Activated CD8-positive, alpha-beta T cell treated with anti-CD3 and anti-CD28 coated beads, Interleukin-2, amount 10 ng/mL, durations not matched to agents 7 days and 5 days (primary cell): ENCODE results near the gene MIX23. TPM values are rescaled to one million over a fixed set of nuclear protein-coding genes. Genes with fewer than 3 reads are reported as not detected.

Experiments used
- ATAC-seq: fragments of 150-1000 bp; cut with Tn5 transposase; one replicate; pipeline ENCODE4 v1.10.0; 2021; ENCODE audit warnings: moderate library complexity
- CTCF ChIA-PET: fragments of 350-600 bp; sonication (Branson Sonifier 250); formaldehyde crosslinking; loops from one replicate; lab custom pipeline; 2021; ENCODE audit warnings: antibody characterized with exemption; lab: Charles Lee
- POLR2A ChIA-PET: fragments of 350-600 bp; sonication (Branson Sonifier 250); formaldehyde crosslinking; loops from one replicate; lab custom pipeline; 2021; ENCODE audit warnings: antibody characterized with exemption; lab: Charles Lee
- DNase-seq: peaks from one replicate; pipeline ENCODE4 v3.0.0-alpha.2; 2020
- H3K27ac Mint-ChIP-seq: one replicate; pipeline ENCODE4 v1.8.0; 2021; ENCODE audit warnings: mild to moderate bottlenecking, mixed read lengths
- H3K27me3 Mint-ChIP-seq: one replicate; pipeline ENCODE4 v1.8.0; 2021; ENCODE audit warnings: low read depth, mixed read lengths
- H3K36me3 Mint-ChIP-seq: one replicate; pipeline ENCODE4 v1.8.0; 2021; ENCODE audit warnings: low read depth, mixed read lengths
- H3K4me1 Mint-ChIP-seq: one replicate; pipeline ENCODE4 v1.8.0; 2021; ENCODE audit warnings: low read depth, mixed read lengths
- H3K4me3 Mint-ChIP-seq: one replicate; pipeline ENCODE4 v1.8.0; 2021; ENCODE audit warnings: mild to moderate bottlenecking, mixed read lengths
- H3K9me3 Mint-ChIP-seq: one replicate; pipeline ENCODE4 v1.8.0; 2022; ENCODE audit warnings: mixed read lengths; ENCODE audit not compliant: insufficient read depth
- total RNA-seq, 2 experiments: library from RNA; stranded (reverse); gene quantifications; one replicate each; pipeline ENCODE4 v1.2.3, GENCODE V29; 2021

Gene MIX23
- total RNA-seq, 2 experiments from 2014 or later: 40.0 to 47.3 TPM

- POLR2A ChIA-PET: interaction anchor here (0.8 to 1.8 kb wide), 4 partner anchors 9 to 635 kb away, joined by 3 to 8 read pairs (median 3); partner anchors contain the start of genes FAM162A and WDR5B
- H3K4me3 Mint-ChIP-seq: no peak overlapping the region
- no peaks in the 10 kb centered on the region for H3K9me3 Mint-ChIP-seq
- ATAC-seq (no peak), DNase-seq (peak; percentile 42)
- H3K36me3 Mint-ChIP-seq: peaks cover 18% of the 10 kb centered on the region
- H3K27ac Mint-ChIP-seq: no peak overlapping the region
- peaks cover 28% of the 10 kb centered on the region for H3K4me1 Mint-ChIP-seq
- no peaks in the 10 kb centered on the region for H3K27me3 Mint-ChIP-seq
- CTCF ChIA-PET: interaction anchor here (0.6 to 5.8 kb wide), 41 partner anchors 9 to 846 kb away, joined by 3 to 53 read pairs (median 4); partner anchors contain the start of genes FAM162A, KPNA1, MIX23 and PARP14
Measured at GRCh38 chr3:122392868-122393844, 10.1 kb upstream of the MIX23 start.

GRCh38 chr3:122391681-122392446 is 8.8 kb upstream of the MIX23 start:
- Mint-ChIP-seq H3K36me3 (peaks cover 29% of the 10 kb centered on the region), H3K27me3 (no peaks in the 10 kb centered on the region), H3K4me3 (no peak overlapping the region), H3K9me3 (no peaks in the 10 kb centered on the region), H3K4me1 (peaks cover 38% of the 10 kb centered on the region), H3K27ac (no peak overlapping the region)
- no peak for DNase-seq
- ATAC-seq: no peak
- ChIA-PET POLR2A (interaction anchor here (0.6 kb wide), 1 partner anchor 305 kb away, joined by 4 read pairs; no protein-coding TSS in a partner anchor), CTCF (interaction anchor here (0.7 to 5.8 kb wide), 7 partner anchors 9 to 364 kb away, joined by 3 to 53 read pairs (median 6); partner anchors contain the start of genes KPNA1, MIX23, PARP14 and WDR5B)

- H3K27ac Mint-ChIP-seq: no peak overlapping the region
- no peaks in the 10 kb centered on the region for H3K9me3 Mint-ChIP-seq
- H3K27me3 Mint-ChIP-seq: no peaks in the 10 kb centered on the region
- CTCF ChIA-PET: interaction anchor here (1.0 to 5.8 kb wide), 3 partner anchors 17 to 289 kb away, joined by 3 to 53 read pairs (median 3); partner anchors contain the start of gene PARP14
- DNase-seq: no peak
- H3K36me3 Mint-ChIP-seq: peaks cover 37% of the 10 kb centered on the region
- H3K4me3 Mint-ChIP-seq: no peak overlapping the region
- ATAC-seq: no peak
- peaks cover 43% of the 10 kb centered on the region for H3K4me1 Mint-ChIP-seq
- POLR2A ChIA-PET: no interaction called here
Measured at GRCh38 chr3:122390665-122391064, 7.6 kb upstream of the MIX23 start.

GRCh38 chr3:122389892-122390291 is 6.9 kb upstream of the MIX23 start:
- Mint-ChIP-seq H3K27me3 (no peaks in the 10 kb centered on the region), H3K9me3 (no peaks in the 10 kb centered on the region), H3K4me3 (no peak overlapping the region), H3K4me1 (peaks cover 39% of the 10 kb centered on the region), H3K27ac (no peak overlapping the region), H3K36me3 (peaks cover 36% of the 10 kb centered on the region)
- ATAC-seq (no peak), DNase-seq (no peak)
- POLR2A ChIA-PET: no interaction called here
- CTCF ChIA-PET: interaction anchor here (0.8 to 5.8 kb wide), 3 partner anchors 18 to 843 kb away, joined by 3 to 53 read pairs (median 3); partner anchors contain the start of gene PARP14

GRCh38 chr3:122389197-122389596 is 6.2 kb upstream of the MIX23 start:
- H3K9me3 Mint-ChIP-seq: no peaks in the 10 kb centered on the region
- no peak for DNase-seq
- POLR2A ChIA-PET: no interaction called here
- H3K4me1 Mint-ChIP-seq: peaks cover 36% of the 10 kb centered on the region
- H3K4me3 Mint-ChIP-seq: no peak overlapping the region
- peaks cover 32% of the 10 kb centered on the region for H3K36me3 Mint-ChIP-seq
- ATAC-seq: no peak
- H3K27ac Mint-ChIP-seq: no peak overlapping the region
- CTCF ChIA-PET: interaction anchor here (0.7 to 5.8 kb wide), 8 partner anchors 13 to 843 kb away, joined by 3 to 53 read pairs (median 3); partner anchors contain the start of gene PARP14
- H3K27me3 Mint-ChIP-seq: no peaks in the 10 kb centered on the region

- no peaks in the 10 kb centered on the region for H3K27me3 Mint-ChIP-seq
- H3K36me3 Mint-ChIP-seq: peaks cover 25% of the 10 kb centered on the region
- DNase-seq: no peak
- POLR2A ChIA-PET: no interaction called here
- no peak for ATAC-seq
- H3K4me3 Mint-ChIP-seq: no peak overlapping the region
- H3K27ac Mint-ChIP-seq: no peak overlapping the region
- CTCF ChIA-PET: no interaction called here
- no peaks in the 10 kb centered on the region for H3K9me3 Mint-ChIP-seq
- H3K4me1 Mint-ChIP-seq: peaks cover 33% of the 10 kb centered on the region
Measured at GRCh38 chr3:122387709-122388108, 4.7 kb upstream of the MIX23 start.

GRCh38 chr3:122383771-122384697 is 1.0 kb upstream of the MIX23 start, which contains the start of gene FAM162A:
Gene FAM162A, plus strand, starts transcription at chr3:122384182. Its CDS starts 84 bp downstream, at chr3:122384266.
- peak within 1 kb of the TSS; percentile 90 for H3K4me3 Mint-ChIP-seq
- ChIA-PET CTCF (interaction anchor here (0.6 to 4.6 kb wide), 40 partner anchors 9 to 838 kb away, joined by 3 to 50 read pairs (median 4); partner anchors contain the start of genes DTX3L, PARP14, PARP9 and POLQ), POLR2A (interaction anchor here (0.9 to 3.7 kb wide), 10 partner anchors 9 to 838 kb away, joined by 3 to 33 read pairs (median 4); partner anchors contain the start of genes PARP14, POLQ and WDR5B)
- H3K27me3 Mint-ChIP-seq: no peaks in the 10 kb centered on the region
- DNase-seq (peak; percentile 96), ATAC-seq (peak; percentile 98)
- H3K4me1 Mint-ChIP-seq: peaks cover 58% of the 10 kb centered on the region
- H3K27ac Mint-ChIP-seq: peak within 1 kb of the TSS; percentile 91
- H3K9me3 Mint-ChIP-seq: no peaks in the 10 kb centered on the region
- peaks cover 25% of the 10 kb centered on the region for H3K36me3 Mint-ChIP-seq

GRCh38 chr3:122377975-122378374 is 5.1 kb downstream of the MIX23 start:
- Mint-ChIP-seq H3K36me3 (peaks cover 16% of the 10 kb centered on the region), H3K27ac (no peak overlapping the region), H3K4me1 (peaks cover 39% of the 10 kb centered on the region), H3K4me3 (no peak overlapping the region), H3K9me3 (no peaks in the 10 kb centered on the region), H3K27me3 (no peaks in the 10 kb centered on the region)
- POLR2A ChIA-PET: no interaction called here
- ATAC-seq (no peak), DNase-seq (no peak)
- CTCF ChIA-PET: interaction anchor here (0.5 kb wide), 1 partner anchor 556 kb away, joined by 3 read pairs; no protein-coding TSS in a partner anchor

- CTCF ChIA-PET: no interaction called here
- no peaks in the 10 kb centered on the region for H3K9me3 Mint-ChIP-seq
- H3K27me3 Mint-ChIP-seq: no peaks in the 10 kb centered on the region
- POLR2A ChIA-PET: no interaction called here
- no peak overlapping the region for H3K27ac Mint-ChIP-seq
- ATAC-seq (no peak), DNase-seq (no peak)
- peaks cover 12% of the 10 kb centered on the region for H3K4me1 Mint-ChIP-seq
- H3K4me3 Mint-ChIP-seq: no peak overlapping the region
- H3K36me3 Mint-ChIP-seq: peaks cover 22% of the 10 kb centered on the region
Measured at GRCh38 chr3:122374034-122374433, 9.0 kb downstream of the MIX23 start.

GRCh38 chr3:122366379-122366749 is 16.7 kb downstream of the MIX23 start:
- H3K27ac Mint-ChIP-seq: no peak overlapping the region

More at GRCh38 chr3:122366379-122366749, 16.7 kb downstream of the MIX23 start:
- Mint-ChIP-seq H3K4me1 (no peaks in the 10 kb centered on the region), H3K27me3 (no peaks in the 10 kb centered on the region), H3K4me3 (no peak overlapping the region), H3K36me3 (peaks cover 27% of the 10 kb centered on the region), H3K9me3 (no peaks in the 10 kb centered on the region)
- no peak for ATAC-seq
- ChIA-PET POLR2A (interaction anchor here (0.6 kb wide), 1 partner anchor 199 kb away, joined by 3 read pairs; no protein-coding TSS in a partner anchor), CTCF (interaction anchor here (0.9 to 1.3 kb wide), 4 partner anchors 18 to 70 kb away, joined by 3 read pairs; partner anchors contain the start of gene FAM162A)
- no peak for DNase-seq
